Stimulated activated CD4-positive, alpha-beta T cell treated with anti-CD3 and anti-CD28 coated beads, Interleukin-4, amount 100 ng/mL, for 4 hours (primary cell): ENCODE measurements around the gene JADE1.

Experiments used
- DNase-seq, 2 experiments: peaks; one replicate each; pipeline ENCODE4 v3.0.0-alpha.2; 2020

The JADE1 gene

GRCh38 chr4:128809477-128810330 is at the start of gene JADE1:
TSS of gene JADE1 (plus strand) at chr4:128809700. CDS start at chr4:128831759, 22,059 bp downstream.
- peak; percentile 84 to 90 for DNase-seq

GRCh38 chr4:128766781-128767180 is 42.7 kb upstream of the JADE1 start:
- DNase-seq: no peak

GRCh38 chr4:128768373-128768996 is 41.0 kb upstream of the JADE1 start:
- no peak for DNase-seq

- DNase-seq: no peak
These were observed 40.5 kb upstream of the JADE1 start for GRCh38 chr4:128769011-128769410.

GRCh38 chr4:128770807-128771206 is 38.7 kb upstream of the JADE1 start:
- no peak for DNase-seq

GRCh38 chr4:128775477-128775876 is 34.0 kb upstream of the JADE1 start:
- no peak for DNase-seq

- no peak for DNase-seq
These were observed 33.6 kb upstream of the JADE1 start for GRCh38 chr4:128775916-128776315.

GRCh38 chr4:128776794-128777216 is 32.7 kb upstream of the JADE1 start:
- DNase-seq: no peak

- DNase-seq: no peak
These were observed 28.8 kb upstream of the JADE1 start for GRCh38 chr4:128780688-128781087.

GRCh38 chr4:128782076-128782715 is 27.3 kb upstream of the JADE1 start:
- DNase-seq: peak; percentile 54 to 61

- no peak for DNase-seq
These were observed 26.5 kb upstream of the JADE1 start for GRCh38 chr4:128782875-128783614.

- DNase-seq: no peak
These were observed 21.8 kb upstream of the JADE1 start for GRCh38 chr4:128787509-128788311.

- no peak for DNase-seq
These were observed 15.4 kb upstream of the JADE1 start for GRCh38 chr4:128793859-128794672.

- DNase-seq: no peak
These were observed 12.6 kb upstream of the JADE1 start for GRCh38 chr4:128796934-128797333.

- no peak for DNase-seq
These were observed 9.2 kb upstream of the JADE1 start for GRCh38 chr4:128800284-128800683.

- DNase-seq: no peak
These were observed 8.7 kb upstream of the JADE1 start for GRCh38 chr4:128800701-128801284.

GRCh38 chr4:128802680-128803628 is 6.5 kb upstream of the JADE1 start:
- DNase-seq: no peak

- DNase-seq: peak in 1 of 2 experiments; percentile 42
These were observed 5.7 kb upstream of the JADE1 start for GRCh38 chr4:128803783-128804182.

GRCh38 chr4:128810331-128810870 is 901 bp downstream of the JADE1 start:
- peak in 1 of 2 experiments; percentile 9 for DNase-seq
